ENCODE results near the gene LCN2. TPM values are rescaled to one million over a fixed set of nuclear protein-coding genes. Genes with fewer than 3 reads are reported as not detected.

LCN2 gene
- total RNA-seq, 4 donors from 2014 or later = 0.58 to 222 (median 1.4) TPM; not detected in 1

DNA sequence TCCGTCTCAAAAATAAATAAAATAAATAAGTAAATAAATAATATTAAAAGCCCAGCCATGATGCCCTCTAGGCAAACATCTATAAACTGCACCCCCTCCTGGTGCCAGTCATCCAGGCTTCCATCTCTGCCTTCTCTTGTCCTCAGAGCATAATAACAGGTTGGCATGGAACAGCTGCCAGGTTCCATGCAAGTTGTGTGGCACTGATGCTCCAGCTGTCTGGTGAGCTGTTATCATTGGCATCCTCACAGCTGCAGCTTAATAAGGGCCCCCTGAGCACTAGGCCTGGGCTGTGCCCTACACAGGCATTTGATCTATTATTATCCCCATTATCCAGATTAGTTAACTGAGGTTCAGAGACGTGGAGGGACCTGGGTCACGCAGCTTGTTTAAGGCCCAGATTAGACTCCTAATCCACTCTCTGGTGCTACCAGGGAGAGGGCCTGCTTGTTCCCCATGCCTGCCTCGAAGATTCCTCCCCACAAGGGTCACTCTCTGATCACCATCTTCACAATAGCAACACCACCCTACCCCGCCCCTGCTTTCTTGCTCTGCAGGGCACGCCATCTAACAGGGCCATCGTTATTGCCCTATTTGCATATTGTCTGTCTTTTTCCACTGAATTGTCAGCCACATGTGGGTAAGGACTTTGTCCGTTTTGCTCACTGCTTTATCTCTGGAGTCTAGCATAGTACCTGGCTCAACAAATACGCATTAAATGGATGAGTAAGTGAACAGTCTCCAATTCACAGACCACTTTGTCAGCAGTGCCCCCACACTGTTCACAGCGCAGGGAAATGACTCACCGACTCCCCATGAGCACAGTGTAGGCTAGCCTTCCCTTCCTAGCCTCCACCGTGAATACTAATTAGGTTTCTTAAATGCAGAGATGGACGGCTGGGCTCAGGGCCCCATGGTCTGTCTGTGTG, 52.5 kb downstream of the LCN2 start:
- Histone ChIP-seq H3K4me3 (no peak overlapping the region), H3K27ac (no peak overlapping the region), H3K36me3 (no peaks in the 10 kb centered on the region), H3K4me1 (peaks cover 0 to 20% (median 5%) of the 10 kb centered on the region in 3 donors), H3K27me3 (peaks cover 31% of the 10 kb centered on the region), H3K9me3 (no peaks in the 10 kb centered on the region)
- no peak for TF ChIP-seq POLR2AphosphoS5 (IDR thresholded peaks at IDR 0.05)
- TF ChIP-seq, protein P1, sequence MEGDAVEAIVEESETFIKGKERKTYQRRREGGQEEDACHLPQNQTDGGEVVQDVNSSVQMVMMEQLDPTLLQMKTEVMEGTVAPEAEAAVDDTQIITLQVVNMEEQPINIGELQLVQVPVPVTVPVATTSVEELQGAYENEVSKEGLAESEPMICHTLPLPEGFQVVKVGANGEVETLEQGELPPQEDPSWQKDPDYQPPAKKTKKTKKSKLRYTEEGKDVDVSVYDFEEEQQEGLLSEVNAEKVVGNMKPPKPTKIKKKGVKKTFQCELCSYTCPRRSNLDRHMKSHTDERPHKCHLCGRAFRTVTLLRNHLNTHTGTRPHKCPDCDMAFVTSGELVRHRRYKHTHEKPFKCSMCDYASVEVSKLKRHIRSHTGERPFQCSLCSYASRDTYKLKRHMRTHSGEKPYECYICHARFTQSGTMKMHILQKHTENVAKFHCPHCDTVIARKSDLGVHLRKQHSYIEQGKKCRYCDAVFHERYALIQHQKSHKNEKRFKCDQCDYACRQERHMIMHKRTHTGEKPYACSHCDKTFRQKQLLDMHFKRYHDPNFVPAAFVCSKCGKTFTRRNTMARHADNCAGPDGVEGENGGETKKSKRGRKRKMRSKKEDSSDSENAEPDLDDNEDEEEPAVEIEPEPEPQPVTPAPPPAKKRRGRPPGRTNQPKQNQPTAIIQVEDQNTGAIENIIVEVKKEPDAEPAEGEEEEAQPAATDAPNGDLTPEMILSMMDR (IDR thresholded peaks at IDR 0.05) = no peak
- no peak for TF ChIP-seq EP300 (IDR thresholded peaks at IDR 0.05)
- TF ChIP-seq POLR2A (IDR thresholded peaks at IDR 0.05) = no peak
- WGBS, 2 donors (ENCODE audit: low coverage in 1 of 2) = 77 to 86% methylated on average over 3 to 7 of the region's 13 CpGs
- no peak for ATAC-seq

DNA sequence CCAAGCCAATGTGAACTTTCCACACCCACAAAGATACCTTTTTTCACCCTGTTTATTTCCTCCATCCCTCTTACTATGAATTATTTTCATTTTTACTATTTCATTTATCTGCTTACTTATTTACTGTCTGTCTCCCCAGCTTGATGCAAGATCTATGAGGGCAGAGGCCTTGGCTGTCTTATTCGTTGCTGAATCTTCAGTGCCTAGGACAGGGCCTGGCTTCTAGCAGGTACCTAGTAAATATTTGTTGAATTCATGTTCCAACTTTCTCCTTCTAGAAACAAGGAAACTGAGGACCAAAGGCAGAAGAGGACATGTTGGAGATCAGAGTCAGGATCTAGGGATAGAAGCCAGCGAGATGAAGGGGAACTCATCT, 53.4 kb downstream of the LCN2 start:
- WGBS, 2 donors (ENCODE audit: low coverage in 1 of 2) = 5% methylated on average over 2 of the region's 2 CpGs
- H3K4me3 ChIP-seq = peak overlapping the region in 1 of 2 donors; percentile 73

More for the DNA sequence above, 53.4 kb downstream of the LCN2 start:
- peaks cover 0 to 20% (median 5%) of the 10 kb centered on the region in 3 donors for H3K4me1 ChIP-seq
- no peak for ATAC-seq
- peaks cover 31% of the 10 kb centered on the region for H3K27me3 ChIP-seq
- no peaks in the 10 kb centered on the region for H3K36me3 ChIP-seq
- H3K9me3 ChIP-seq = no peaks in the 10 kb centered on the region
- no peak for TF ChIP-seq EP300 (IDR thresholded peaks at IDR 0.05)
- TF ChIP-seq POLR2AphosphoS5 (IDR thresholded peaks at IDR 0.05) = no peak
- TF ChIP-seq, protein P1 (IDR thresholded peaks at IDR 0.05) = no peak
- TF ChIP-seq POLR2A (IDR thresholded peaks at IDR 0.05) = no peak
- peak overlapping the region in 2 of 4 donors; percentile 55 to 76 for H3K27ac ChIP-seq

Other genes with a start within 250 kb of the LCN2 start
- gene ST6GALNAC6, start 249.8 kb upstream of the LCN2 start, total RNA-seq = 100 to 1,000 TPM; 112 to 146 (median 132) TPM
- gene ST6GALNAC4, start 232.4 kb upstream of the LCN2 start, total RNA-seq = 10 to 100 TPM; 25.2 to 49.7 (median 31.7) TPM
- 1 to 10 TPM in 2 of 4 donors, under 1 TPM in 1, not detected in 1; 0.66 to 3.4 (median 3.1) TPM for gene PIP5KL1, start 218.7 kb upstream of the LCN2 start, total RNA-seq
- gene DPM2, start 211.6 kb upstream of the LCN2 start, total RNA-seq = 10 to 100 TPM in 2 of 4 donors, 1 to 10 TPM in 2; 8.9 to 15.0 (median 11.2) TPM
- 10 to 100 TPM in 3 of 4 donors, 1 to 10 TPM in 1; 7.0 to 22.0 (median 16.3) TPM for gene EEIG1, start 168.5 kb upstream of the LCN2 start, total RNA-seq
- gene NAIF1, start 82.1 kb upstream of the LCN2 start, total RNA-seq = 10 to 100 TPM in 1 of 4 donors, 1 to 10 TPM in 3; 5.3 to 11.4 (median 8.6) TPM
- 10 to 100 TPM; 16.1 to 64.1 (median 18.3) TPM for gene SLC25A25, start 81.2 kb upstream of the LCN2 start, total RNA-seq
- gene PTGES2, start 21.7 kb upstream of the LCN2 start, total RNA-seq = 10 to 100 TPM; 46.1 to 85.8 (median 57.5) TPM
- 100 to 1,000 TPM; 139 to 165 (median 145) TPM for gene BBLN, start 10.8 kb downstream of the LCN2 start, total RNA-seq
- gene CIZ1, start 42.1 kb downstream of the LCN2 start, total RNA-seq = 10 to 100 TPM; 41.7 to 83.9 (median 58.1) TPM
- gene DNM1, start 53.9 kb downstream of the LCN2 start, total RNA-seq = 10 to 100 TPM in 2 of 4 donors, 1 to 10 TPM in 2; 8.6 to 22.3 (median 14.4) TPM
- 100 to 1,000 TPM in 1 of 4 donors, 10 to 100 TPM in 3; 71.1 to 130 (median 83.1) TPM for gene GOLGA2, start 126.6 kb downstream of the LCN2 start, total RNA-seq
- gene SWI5, start 126.8 kb downstream of the LCN2 start, total RNA-seq = 10 to 100 TPM; 18.2 to 27.5 (median 24.5) TPM
- gene TRUB2, start 173.0 kb downstream of the LCN2 start, total RNA-seq = 10 to 100 TPM in 1 of 4 donors, 1 to 10 TPM in 3; 5.1 to 11.4 (median 7.5) TPM
- gene COQ4, start 173.4 kb downstream of the LCN2 start, total RNA-seq = 10 to 100 TPM; 25.8 to 40.5 (median 31.8) TPM
- gene SLC27A4, start 191.1 kb downstream of the LCN2 start, total RNA-seq = 10 to 100 TPM; 14.3 to 34.3 (median 20.4) TPM
- gene URM1, start 221.9 kb downstream of the LCN2 start, total RNA-seq = 10 to 100 TPM; 20.5 to 46.8 (median 30.2) TPM